Measurements from ENCODE around the gene R3HCC1L.

The R3HCC1L gene

DNA sequence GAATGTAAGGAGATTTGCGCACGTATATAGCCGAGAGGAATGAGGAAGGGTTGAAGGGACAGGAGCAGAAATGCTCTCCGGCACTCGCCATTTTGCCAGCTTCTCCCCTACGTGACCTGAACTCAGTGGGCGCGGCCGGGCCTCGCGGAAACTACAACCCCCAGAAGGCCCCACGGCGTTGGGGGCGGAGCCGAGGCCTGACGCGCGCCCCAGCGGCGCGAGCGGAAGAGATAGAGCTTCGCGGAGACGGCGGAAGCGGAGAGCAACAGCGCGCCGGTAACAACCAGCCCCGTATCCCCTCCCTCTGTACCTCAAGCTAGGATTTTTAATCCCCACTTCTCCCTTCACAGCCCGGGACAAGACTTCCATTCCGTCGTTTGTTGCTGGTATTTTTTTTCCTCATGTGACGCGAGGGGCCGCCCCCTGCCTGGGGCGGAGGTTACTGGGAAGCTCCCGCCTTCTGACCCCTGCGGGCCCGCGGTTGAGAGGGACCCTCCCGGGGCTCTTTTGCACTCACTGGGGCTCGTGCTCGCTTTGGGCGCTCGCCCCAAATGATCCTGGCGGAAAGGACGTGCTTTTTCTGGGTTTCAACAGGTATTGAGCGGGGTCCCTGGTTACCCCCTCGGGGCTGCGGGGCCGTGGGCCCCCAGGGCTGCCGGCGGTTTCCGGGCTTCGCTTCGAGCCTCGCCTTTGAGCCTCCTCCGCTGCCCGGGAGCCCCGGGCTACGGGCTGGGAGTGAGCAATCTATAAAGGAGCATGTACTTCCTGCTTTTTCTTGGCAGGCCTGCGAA lies at the start of gene R3HCC1L:
R3HCC1L (plus strand) TSS at position 227 of the 791 bp plus-strand sequence. CDS start 73,458 bp downstream, outside the sequence.
- no peak for DNase-seq

DNA sequence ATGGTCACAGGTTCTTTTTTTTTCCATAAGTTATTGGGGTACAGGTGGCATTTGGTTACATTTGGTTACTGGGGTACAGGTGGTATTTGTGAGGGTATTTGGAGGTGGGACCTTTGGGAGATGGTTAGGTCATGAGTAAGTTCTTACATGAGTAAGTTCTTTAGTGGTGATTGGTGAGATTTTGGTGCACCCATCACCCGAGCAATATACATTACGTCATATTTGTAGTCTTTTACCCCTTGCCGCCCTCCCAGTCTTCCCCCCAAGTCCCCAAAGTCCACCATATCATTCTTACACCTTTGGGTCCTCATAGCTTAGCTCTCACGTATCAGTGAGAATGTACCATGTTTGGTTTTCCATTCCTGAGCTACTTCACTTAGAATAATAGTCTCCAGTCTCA lies 49.2 kb upstream of the R3HCC1L start:
- no peak for DNase-seq

DNA sequence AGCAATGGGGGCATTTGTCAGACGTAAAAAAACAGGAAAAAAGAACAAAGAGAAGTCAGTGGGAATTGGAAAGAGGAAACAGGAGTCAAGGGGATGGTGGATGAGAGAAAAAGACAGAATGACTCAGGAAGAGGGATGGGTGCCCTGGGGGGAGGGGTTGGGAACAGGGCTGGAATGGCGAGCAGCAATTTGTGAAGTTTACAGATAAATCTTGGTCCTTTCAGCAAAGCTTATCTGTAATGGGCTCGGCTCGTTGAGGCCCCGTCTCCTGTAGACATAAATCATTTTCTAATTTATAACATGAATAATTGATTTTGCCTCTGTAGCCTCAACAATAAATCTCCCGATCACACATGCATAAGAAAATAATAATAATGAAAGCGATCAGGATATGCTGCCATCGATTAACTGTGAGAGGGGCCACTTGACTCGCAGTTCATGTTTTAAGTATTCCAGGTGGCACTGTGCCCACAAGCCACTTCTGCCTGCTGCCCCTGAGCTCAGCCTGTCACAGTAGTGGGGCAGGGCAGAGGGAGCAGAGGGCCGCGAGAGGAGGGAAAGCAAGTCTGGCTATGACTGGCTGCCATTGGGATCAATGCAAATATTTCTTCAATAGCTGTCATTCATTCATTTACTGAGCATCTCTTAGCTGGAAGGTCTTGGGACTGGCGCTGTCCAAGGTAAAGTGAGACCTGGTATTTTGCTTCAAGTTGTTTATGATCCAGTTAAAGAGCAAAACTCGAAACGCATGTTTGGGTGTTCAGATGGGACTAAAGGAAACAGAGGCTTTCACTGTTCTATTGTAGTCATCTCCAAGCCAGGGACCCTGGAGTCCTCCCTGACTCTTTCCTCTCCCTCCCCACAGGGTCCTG lies 47.4 kb upstream of the R3HCC1L start:
- DNase-seq: no peak

DNA sequence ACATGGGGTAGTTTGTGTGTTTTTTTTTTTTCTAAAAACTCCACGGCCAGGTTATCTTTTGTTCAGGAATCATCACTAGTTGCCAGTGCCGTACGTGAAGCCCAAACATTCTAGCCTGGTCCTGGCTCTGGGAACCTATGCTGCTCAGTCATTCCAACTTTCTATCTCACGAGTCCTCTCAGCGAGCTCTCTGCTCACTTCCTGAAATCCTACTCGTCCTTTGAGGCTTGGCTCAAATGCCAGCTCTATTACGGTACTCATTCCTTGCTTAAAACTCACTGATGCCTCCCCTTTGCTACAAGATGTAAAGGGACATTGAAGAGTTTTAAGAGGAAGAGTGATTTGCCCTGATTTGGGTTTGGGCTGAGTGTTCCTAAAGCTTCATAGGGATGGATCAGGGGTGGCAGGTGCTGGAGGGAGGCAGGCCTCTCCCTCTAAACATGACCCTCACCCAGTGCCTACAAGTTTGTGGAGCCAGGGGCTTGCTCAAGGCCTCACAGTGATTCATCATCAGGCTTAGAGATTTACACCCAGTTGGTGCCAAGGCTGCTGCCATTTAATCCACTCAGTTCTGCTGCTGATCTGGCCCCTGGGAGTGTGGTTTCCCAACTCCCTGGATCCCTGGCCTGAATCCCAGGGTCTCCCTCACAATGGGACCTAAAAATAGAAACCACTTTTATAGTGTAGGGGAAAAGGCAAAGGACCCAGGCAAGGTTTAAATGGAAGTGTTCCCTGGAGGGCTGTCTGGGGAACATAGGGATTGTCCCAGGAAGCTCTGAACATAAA lies 46.1 kb upstream of the R3HCC1L start:
- DNase-seq: no peak

DNA sequence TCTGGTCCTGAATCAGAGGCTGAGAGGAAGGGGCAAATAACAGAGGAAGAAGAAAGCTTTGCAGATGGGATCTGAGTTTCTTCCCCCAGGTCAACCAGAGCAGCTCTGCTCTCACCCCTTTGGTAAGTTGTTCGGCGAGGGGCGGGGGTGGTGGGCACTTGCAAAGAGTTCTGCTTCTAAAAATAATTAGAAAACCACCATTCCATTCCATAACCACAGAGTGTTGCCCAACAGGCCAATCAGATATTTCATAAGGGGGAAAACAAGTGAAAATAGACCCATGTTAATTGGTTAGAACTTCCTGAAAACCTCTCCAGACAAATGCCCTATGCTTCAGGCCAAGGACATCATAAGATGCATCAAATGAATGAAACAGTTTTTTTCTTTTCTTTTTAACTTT lies 43.6 kb upstream of the R3HCC1L start:
- no peak for DNase-seq

DNA sequence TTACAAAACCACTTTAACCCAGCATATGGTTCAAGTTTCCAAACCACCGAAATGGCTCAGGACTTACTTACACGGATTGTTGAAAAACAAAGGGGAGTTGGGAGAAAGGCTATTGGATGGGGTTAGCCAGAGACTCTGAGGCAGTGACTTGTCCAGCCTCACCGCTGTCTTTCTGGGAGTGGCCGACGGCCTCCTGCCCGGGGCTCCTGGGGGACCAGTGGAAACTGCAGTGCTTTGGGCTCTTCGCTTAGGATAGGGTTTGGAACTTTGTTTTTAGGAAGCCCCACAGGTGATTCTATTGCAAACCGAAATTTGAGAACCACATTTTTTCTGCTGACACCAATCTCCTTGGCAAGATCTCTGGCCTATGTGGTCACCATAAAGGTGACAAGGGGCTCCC lies 38.1 kb upstream of the R3HCC1L start:
- no peak for DNase-seq

DNA sequence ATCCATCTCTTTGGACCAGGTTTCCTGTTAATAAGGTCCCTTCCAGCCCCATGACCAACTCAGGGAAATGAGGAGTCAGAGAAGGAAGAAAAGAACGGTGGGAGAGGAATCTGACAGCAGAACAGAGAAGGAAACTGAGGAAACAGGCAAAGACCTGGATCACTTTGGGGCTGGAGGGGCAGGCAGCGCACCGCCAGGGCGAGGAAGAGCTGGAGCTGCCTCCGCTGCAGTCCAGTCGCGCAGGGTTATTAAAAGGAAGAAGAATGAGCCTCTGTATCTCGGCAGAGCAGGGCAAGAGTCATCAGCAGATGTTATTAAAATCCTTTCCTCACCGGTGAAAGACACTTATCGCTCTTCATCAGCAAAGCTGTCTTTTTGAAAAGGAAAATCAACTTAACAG lies 37.7 kb upstream of the R3HCC1L start:
- no peak for DNase-seq

DNA sequence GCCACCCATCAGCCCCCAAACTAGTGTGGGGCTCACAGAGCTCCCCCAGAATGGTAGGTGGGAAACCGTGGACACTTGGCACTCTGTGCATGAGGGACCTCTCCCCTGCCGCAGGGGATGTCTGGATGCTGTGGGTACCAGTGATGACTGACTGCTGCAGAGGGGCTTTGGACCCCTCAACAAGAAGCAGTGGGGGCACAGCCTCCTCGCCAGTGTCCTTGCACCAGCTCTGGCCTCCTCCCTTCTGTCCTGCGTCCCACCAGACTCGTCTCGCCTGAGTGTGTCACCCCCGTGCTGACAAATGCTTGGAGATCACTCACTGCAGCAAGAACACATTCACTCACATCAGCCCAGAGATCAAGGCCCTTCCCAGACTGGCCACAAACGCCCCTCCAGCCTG lies 37.3 kb upstream of the R3HCC1L start:
- no peak for DNase-seq

DNA sequence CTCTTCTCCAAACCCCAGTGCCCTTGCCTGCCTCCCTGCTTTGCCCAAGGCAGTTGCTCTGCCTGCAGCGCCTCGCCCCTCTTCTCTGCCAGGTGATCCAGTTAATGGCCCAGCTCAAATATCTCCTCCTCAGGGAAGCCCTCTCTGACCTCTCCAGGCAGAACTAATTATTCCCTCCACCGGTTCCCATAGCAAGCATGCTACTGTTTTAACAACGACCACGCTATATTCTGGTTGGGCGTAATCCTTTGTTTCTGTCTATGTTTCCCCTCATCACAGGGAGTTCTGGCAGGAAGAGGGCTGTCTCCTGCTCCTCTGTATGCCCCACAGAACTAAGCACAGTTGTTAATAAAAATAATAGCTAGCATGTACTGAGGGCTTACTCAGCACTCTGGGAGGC lies 36.8 kb upstream of the R3HCC1L start:
- DNase-seq: no peak

DNA sequence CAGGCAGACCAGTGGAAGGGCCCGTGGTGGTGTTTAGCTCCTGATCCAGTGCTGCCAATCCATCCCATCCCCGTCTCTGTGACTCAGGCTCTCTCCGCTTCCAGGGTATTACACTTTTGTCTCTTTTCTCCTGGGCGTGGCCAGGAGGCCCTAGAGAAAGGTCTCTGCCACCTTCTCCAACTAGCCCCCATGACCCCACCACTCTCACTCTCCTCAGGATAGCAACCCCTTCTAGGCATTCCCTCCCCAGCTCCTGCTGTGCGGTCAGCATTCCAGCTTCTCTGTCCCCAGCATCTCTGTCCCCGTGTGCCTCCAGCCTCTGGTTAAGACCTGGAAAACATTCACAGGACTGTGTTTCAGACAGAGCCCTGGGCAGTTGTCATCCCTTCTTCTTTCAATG lies 36.2 kb upstream of the R3HCC1L start:
- DNase-seq: no peak

DNA sequence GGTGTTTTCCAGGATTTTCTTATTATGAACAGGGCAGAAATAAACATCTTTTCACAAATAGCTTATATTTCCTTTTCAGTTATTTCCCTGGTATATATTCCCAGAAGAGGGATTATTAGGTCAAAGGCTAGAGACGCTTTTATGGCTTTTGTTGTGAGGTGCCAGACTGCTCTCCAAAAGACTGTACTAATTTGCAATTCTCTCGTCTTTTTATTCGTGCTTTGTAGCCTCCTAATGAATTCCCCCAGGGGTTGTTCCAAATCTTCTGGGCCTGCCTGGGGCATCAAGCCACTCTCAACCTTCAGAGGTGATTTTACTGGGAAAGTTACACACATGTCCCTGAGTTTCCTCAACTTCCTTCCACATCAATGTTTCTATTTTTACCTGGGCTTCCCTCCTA lies 34.0 kb upstream of the R3HCC1L start:
- no peak for DNase-seq

DNA sequence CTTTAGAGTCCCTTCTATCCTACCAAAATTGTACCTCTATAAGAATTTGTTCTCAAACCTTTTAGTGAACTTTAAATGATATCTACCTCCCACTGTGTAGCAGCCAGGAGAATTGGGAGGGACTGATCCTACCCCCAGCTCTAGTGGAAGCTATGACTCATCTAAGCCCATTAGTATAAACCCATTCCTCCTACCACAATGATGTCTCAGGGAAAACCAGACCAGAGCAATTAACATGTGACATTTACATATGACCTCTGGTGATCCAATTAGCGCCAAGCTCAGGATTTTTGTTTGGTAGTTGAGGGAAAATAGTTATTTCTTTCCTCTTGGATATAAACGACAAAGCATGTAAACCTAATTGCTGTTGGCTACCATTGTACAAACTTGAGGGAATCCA lies 33.1 kb upstream of the R3HCC1L start:
- no peak for DNase-seq

DNA sequence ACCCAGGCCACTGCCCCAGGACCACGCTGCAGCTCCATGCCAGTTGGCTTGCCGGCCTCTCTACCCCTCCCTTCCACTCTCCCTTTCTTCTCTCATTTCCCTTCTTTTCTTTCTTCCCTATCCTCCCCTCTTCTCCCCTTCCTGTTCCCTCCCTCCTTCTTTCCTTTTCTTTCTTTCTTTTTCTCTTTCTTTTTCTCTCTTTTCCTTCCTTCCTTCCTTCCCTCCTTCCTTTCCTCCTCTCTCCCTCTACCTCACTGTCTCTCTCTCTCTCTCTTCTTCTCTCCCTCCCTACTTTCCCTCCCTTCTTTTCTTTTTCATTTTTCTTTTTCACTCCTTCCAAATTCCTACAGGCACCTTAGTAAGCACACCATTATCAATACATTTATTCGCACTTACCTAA lies 30.3 kb upstream of the R3HCC1L start:
- no peak for DNase-seq

DNA sequence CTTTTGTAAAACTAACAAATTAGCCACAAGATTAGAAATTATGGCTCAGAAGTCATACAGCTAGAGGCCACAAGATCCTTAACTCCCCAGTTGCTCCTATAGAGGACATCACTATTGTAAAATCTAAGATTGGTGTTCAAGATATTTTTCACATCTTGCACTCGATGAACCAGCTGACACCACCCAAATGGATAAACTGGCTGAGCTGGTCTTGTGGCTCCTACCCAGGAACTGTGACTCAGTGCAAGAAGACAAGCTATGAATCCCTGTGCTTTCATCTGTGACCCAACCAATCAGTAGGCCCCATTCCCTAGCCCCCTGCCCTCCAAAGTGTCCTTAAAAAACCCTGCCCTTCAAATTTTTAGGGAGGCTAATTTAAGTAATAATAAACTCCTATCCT lies 27.9 kb upstream of the R3HCC1L start:
- no peak for DNase-seq

DNA sequence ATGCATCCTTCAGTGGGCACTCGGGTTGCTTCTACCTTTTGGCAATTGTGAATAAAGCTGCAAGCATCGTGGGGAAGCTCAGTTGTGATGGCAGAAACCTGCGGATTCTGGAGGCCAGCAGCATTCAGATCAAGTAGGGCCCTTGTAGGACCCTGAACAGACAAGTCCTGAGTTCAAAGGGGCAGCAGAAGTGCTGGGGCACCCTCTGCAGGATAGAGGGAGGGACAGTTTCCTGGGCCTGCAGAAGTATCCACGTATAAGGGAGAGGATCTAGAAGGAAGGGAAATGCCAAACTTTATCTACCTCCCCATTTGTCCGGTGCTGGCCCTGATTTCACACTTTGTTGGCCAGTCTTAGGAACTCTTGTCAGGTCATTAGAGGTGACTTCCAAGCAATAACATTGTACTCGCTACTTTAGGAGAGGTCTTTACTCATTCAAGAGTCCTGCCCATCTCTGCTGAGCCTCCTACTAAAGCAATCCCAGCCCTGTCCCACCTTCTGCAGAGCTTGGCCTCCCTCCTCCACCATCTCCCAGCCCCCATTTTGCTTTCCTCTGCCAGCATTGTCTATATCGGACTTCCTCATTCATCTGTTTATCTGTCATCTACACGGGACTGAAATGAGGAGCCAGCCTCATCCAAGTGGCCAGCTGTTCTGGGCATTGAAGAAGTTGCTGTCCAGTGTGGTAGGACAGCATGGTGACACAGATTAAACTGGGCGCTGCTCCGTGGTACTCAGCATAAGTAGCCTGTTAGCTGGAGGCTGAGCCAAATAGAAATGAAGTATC lies 26.6 kb upstream of the R3HCC1L start:
- DNase-seq: no peak

DNA sequence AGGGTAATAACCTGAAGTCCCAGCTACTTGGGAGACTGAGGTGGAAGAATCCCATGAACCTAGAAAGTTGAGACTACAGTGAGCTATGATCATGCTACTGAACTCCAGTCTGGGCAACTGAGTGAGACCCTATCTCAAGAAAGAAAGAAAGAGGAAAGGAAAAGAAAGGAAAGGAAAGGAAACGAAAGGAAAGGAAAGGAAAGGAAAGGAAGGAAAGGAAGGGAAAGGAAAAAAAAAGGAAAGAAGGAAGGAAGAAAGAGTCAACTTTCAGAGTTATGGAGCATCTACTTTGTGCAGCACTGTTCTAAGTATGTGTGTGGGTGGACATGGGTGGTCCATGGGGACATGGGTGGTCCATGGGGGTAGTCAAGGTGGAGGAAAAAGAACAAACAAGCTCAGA lies 24.1 kb upstream of the R3HCC1L start:
- no peak for DNase-seq

DNA sequence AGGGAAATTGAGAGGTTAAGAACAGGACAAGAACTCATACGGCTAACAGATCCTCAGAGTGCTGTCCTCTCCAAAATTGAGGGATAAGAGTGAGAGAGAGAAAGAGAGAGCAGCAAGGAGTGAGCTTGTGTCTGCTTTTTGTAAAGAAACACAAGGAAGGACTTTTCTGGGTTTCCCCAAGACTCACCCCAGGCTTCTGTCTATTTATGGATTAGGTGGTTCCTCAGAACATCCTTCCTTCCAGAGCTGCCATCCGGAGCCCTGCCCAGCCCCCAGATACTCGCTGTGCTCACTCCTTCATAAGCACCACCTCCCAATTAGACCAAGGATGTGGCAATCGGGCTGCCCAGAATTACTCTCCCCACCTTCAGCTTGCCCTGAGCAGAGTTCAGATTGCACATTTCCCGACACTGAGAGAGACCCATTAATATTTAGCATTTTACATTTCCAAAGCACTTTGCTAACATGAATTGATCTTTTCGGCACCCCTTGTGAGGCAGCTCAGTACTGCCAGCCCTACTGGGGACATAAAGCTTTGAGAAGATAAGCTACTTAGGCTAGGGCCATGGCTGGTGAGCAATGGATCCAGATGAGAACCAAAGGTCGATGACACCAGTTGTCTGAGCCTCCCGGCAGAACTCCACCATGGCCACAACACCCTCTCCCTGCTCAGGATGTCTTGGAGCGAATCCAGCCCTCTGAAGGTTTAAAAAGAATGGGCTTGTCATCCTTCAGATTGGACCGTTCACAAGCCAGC lies 19.2 kb upstream of the R3HCC1L start:
- no peak for DNase-seq

DNA sequence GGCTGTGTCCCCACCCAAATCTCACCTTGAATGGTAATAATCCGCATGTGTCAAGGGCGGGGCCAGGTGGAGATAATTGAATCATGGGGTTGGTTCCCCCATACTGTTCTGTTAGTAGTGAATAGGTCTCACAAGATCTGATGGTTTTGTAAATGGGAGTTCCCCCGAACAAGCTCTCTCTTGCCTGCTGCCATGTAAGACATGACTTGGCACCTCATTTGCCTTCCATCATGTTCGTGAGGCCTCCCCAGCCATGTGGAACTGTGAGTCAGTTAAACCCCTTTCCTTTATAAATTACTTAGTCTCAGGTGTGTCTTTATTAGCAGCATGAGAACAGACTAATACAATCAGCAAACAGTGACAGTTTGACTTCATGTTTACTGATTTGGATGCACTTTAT lies 14.6 kb upstream of the R3HCC1L start:
- DNase-seq: no peak

DNA sequence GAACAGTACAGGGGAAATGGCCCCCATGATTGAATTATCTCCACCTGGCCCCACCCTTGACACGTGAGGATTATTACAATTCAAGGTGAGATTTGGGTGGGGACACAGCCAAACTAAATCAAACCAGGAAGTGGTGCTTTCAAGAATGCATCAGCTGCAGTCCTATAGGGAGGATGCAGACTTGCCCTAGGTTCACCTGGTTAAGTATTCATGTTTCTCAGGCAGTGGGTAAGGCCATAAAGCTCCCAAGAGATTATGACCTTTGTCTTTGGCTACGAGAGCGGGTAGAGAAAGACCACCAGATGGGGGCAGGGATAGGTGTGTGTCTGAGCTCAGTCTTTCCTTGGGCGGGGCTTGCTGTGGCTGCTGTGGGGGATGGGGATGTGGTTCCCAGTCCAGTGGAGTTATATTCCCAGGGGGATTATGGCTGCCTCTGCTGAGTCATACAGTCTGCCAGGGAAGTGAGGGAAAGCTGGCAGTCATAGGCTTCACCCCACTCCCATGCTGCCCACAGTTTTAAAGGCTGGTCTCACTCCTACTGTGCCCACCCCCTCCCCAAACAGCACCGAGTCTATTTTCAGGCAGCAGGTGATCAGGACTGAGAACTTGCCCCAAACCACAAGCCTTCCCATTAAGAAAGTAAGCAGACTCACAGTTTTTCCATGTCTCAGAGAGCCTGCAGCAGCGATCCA lies 8.4 kb upstream of the R3HCC1L start:
- DNase-seq: no peak

DNA sequence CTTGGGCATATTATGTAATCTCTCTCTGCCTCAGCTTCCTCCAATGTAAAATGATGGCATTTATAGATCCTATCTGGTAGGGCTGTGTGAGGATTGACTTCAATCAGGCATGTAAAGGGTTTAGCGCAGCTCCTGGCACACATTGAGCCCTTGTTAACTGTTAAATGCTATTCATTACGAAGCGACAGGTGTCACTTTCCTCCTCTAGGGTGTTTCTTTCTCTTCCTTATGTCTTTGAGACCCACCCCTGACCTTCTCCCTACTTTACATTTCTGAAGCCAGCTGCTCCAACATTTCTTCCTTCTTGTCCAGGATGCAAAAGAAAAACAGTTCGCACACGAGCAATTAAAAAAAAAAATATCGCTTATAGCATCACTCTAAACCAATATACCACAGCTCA lies 5.7 kb upstream of the R3HCC1L start:
- no peak for DNase-seq

DNA sequence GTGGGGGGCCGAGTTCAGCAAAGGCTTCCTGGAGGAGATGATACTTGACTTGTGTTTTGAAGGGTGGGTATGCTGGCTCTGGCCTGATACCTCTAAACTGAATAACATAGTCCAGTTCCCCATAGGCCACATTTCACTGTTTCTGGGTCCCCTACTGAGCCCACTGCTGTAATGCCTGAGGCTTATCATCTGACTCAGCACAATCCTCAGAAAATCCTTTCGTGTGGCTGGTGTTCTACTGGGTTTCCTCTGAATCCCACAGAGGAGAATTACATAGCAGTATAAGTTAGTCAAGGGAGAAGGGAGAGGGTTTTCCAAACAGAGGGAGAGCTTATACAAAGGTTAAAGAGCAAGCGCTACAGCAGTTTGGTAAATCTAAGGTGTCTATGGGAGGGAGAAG lies 2.8 kb upstream of the R3HCC1L start:
- no peak for DNase-seq
